D341Med (cell line): ENCODE results near the gene NWD2.

Experiments used
- DNase-seq: peaks from one replicate; pipeline ENCODE4 v3.0.0; 2012; ENCODE audit warnings: low spot score

NWD2 gene

DNA sequence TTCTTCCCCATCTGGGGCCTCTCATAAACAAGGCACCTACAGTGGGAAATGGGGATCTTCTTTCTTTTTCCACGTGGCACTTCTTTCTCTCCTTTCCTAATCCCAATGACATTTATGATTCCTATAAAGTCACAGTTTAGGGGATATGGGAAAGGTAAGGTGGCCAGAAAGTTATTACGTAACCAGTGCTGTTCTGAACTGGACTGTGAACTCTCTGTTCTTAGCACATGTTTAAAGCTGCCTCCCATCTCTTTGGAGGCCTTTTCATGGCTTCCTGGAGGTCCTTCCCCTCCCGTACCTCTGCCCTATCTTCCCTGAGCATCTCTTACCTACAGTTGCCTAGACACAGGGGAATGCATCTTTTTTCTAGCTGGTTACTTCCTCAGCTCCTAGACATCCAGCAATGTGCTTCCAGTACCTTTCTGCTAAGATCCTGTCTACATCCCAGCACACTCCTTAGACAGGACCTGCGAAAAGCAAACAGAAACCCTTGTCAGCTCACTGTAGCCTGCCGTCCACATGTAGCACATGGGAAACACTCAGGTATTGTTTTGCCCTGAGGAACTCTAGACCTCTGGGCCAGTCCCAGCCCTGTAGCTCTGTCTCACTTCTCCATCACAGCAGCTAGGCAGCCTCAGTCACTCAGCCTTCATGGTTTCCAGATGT, 195.4 kb downstream of the NWD2 start:
- no peak for DNase-seq

DNA sequence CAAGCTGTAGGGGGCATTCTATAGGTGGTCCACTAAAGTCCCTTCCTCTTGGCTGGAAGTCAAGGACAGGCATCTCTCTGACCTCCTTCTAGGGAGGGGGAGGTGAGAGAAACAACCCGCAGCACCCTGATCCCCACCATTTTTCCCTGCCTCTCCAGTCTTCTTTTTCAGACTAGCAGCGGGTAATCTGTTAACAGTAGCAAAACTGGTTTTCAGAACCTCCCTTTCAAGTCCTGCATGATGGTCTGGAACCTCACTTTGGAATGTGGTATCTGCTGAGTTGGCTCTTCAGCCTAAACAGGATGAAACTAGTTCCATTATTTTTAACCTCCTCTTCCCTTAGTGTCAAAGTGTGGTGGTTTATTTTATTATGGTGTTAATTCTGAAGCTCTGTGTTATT, 196.0 kb downstream of the NWD2 start:
- DNase-seq: no peak

- DNase-seq: no peak
Measured at GRCh38 chr4:37441231-37442061, 196.9 kb downstream of the NWD2 start.

GRCh38 chr4:37442062-37442323, 197.4 kb downstream of the NWD2 start:
- no peak for DNase-seq

DNA sequence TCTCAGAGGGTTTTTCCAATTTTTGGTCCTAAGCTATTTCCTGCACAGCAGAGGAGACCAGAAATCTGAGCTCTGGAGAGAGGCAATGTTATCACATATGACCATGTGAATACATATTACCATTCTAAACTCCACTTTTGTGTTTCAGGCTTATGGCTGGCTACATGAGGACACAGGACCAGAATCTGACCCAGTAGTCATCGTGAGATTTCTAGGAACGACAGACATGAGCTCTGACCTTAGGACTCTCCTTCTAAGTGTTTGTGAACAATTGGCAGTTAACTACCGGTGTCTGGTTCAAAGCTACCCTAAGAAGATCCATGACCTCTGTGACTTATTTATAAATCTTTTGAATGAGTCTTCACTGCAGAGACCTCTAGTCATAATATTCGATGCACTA, 198.6 kb downstream of the NWD2 start:
- no peak for DNase-seq

DNA sequence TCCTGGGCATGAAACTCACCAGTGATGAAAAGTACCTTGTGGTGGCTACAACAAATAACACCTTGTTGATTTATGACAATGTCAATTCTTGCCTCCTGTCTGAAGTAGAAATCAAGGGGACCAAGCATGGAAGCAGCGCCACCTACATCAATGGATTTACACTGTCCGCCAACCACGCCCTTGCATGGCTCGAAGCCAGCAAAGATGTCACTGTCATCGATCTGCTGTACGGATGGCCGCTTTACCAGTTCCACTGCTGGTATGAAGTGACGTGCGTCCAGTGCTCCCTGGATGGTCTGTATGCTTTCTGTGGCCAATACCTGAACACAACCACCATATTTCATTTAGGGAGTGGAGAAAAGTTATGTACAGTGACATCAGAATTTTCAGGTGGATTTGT, 200.5 kb downstream of the NWD2 start:
- DNase-seq: no peak

DNA sequence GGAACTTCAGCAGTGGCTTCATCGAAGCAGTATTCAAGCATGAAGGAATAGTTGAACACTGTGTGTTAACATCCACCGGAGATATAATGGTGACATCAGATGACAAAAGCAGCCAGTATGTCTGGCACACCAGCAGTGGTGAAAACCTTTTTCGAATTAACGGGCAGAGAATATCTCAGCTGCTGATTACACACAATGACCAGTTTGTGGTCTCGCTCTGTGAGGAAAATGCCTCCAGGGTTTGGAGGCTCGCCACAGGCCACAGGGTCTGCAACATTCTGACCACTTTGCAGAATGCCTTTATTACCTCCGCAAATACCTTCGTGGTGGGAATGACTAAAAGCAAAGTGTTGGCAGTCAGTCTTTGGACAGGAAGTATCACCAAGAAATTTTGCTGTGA, 201.5 kb downstream of the NWD2 start:
- DNase-seq: no peak

GRCh38 chr4:37447886-37448285, 203.3 kb downstream of the NWD2 start:
- DNase-seq: no peak

- DNase-seq: no peak
Measured at GRCh38 chr4:37450309-37450708, 205.8 kb downstream of the NWD2 start.

GRCh38 chr4:37450911-37451310, 206.4 kb downstream of the NWD2 start:
- no peak for DNase-seq

DNA sequence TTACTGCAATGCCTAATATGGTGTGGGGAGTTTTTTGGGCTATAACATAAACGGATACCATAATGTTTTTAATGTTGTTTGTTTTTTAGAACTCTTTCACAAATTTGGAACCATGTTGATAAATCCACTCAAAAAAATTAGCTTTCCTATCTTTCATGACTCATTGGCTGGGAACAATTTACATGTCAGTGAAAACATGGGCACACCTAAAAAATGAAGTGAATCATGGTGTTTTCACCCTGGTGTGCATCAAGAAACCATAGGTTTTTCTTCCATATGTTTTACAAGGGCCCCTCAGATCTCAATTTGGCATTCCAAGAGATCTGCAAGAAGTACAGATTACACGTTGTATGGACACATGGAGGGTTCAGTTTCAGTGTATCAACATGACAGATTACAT, 207.1 kb downstream of the NWD2 start:
- DNase-seq: no peak

DNA sequence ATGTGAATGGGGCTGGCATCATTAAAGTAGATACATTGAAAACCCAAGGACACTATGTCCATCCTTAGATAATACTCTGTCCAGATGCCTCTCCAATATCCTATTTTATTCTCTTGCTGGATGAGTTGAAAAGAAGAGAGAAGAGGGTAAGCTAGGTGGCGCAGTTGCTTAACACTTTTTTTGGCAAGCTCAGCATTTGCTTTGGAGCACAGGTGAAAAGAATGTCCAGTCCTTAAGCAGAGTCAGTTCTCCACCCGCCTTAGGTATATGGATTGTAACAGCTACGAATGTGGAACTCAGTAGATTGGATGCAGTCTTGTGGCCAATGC, 208.4 kb downstream of the NWD2 start:
- peak; percentile 58 for DNase-seq

DNA sequence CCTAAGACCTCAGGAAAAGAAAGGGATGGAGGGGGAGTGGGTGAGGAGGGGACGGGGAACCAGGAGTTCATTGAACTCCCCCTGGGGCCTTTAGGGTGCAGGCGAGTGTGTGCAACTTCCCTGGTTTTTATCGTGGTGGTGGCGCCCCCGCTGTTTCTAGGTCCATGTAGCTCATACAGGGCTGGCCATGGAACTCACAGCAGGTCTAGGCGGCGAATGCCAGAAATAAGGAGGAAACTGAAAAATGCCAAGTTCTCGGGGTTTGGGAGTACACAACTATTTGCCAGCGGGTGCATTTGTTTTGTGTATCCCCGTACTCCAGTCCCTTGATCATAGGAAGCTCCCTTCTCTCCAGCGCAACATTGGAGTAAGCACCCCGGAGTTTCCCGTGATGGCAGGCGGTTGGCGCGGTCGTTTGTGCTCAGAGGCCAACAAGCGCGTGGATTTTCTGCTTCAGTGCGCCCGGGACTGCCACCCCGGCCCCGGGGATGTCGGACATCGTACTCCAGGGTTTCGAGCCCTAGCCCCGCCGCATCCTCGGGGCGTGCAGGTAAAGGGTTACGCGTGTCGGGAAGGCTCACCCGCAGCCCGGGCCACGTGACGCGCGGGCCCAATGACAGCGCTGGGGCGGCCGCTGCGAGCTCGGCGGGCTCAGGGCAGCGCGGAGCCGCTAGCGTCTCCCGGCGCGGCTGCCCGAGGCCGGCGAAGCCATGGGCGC, 208.9 kb downstream of the NWD2 start:
- DNase-seq: peak; percentile 90

DNA sequence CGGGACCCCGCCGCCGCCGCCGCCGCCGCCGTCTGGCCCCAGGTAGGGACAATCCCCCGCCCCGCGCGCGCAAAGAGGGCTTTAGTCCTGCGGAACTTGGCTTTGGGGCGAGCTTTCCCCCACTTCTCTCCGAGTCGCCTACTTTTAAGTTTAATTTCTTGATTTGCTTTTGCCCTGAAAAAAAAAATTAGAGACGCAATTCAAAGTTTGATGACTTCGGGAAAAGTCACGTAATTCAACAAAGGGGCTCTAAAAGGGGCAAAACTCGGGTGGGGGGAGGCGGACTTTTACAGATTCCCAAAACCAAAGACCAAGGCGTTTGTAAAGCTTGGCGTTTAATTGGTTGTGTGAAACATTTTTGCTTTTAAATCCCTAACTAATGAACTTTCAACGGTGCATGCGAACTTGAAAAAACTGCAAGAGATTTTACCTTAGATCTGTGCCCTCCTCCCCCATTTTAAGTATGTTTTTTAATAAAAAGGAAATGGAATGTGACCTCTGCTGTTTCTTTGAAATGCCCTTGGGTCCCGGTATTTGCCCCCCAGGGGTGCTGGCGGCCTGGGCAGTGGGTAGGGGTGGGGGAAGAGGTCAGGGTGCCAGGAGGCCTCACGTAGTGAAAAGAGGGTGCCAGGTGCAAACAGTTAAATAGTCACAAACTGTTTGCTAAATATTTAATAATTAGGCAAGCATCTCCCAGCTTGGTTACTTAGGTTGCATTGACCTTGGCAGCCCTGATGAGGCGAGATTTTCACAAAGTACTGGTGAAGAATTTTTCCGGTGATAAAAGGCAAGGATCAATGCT, 209.7 kb downstream of the NWD2 start:
- DNase-seq: no peak

GRCh38 chr4:37455301-37456131, 211.0 kb downstream of the NWD2 start:
- DNase-seq: no peak

- DNase-seq: no peak
Measured at GRCh38 chr4:37461801-37462200, 217.3 kb downstream of the NWD2 start.

GRCh38 chr4:37463033-37463856, 218.7 kb downstream of the NWD2 start:
- no peak for DNase-seq

GRCh38 chr4:37464373-37465128, 220.0 kb downstream of the NWD2 start:
- no peak for DNase-seq

- no peak for DNase-seq
Measured at GRCh38 chr4:37465296-37465695, 220.8 kb downstream of the NWD2 start.

- DNase-seq: no peak
Measured at GRCh38 chr4:37465845-37466244, 221.3 kb downstream of the NWD2 start.
